ENCODE measurements around the gene EXOC2. TPM values are rescaled to one million over a fixed set of nuclear protein-coding genes. Genes with fewer than 3 reads are reported as not detected.
"Not testable (repeated sequence)": the region's sequence is repeated elsewhere in the genome, so short reads cannot be mapped to it uniquely, and the experiment has no call there.

EXOC2 gene
- total and polyA plus RNA-seq, 4 experiments from 2014 or later, result 38.2 to 48.3 (median 46.1) TPM

- H3K36me3 Mint-ChIP-seq, result peaks cover 51 to 62% of the 10 kb centered on the region in 2 donors
- ChIA-PET POLR2A (ENCODE audit: partially characterized antibody) (no interaction called here), CTCF (ENCODE audit: partially characterized antibody) (interaction anchor here (1.6 to 1.7 kb wide), 2 partner anchors 15 to 22 kb away, joined by 3 to 6 read pairs; no protein-coding TSS in a partner anchor)
- H3K4me1 Mint-ChIP-seq, result peaks cover 0 to 2% (median 0%) of the 10 kb centered on the region in 4 donors
- no peaks in the 10 kb centered on the region for H3K27me3 Mint-ChIP-seq
- no peaks in the 10 kb centered on the region for H3K4me1 ChIP-seq (ENCODE audit: insufficient read depth, low read length)
- no peaks in the 10 kb centered on the region for H3K9me3 ChIP-seq (ENCODE audit: control insufficient read depth in 1 of 2, low read length in 2 of 2)
- H3K4me3 ChIP-seq (ENCODE audit: low read length in 2 of 2), result no peak overlapping the region
- H3K27ac ChIP-seq (ENCODE audit: low read depth, low read length), result no peak overlapping the region
- H3K4me3 Mint-ChIP-seq, result no peak overlapping the region
- intact Hi-C loops (cut with micrococcal nuclease), result no loop called here
- no peak for DNase-seq
- peaks cover 27% of the 10 kb centered on the region for H3K36me3 ChIP-seq (ENCODE audit: insufficient read depth, low read length)
- no peaks in the 10 kb centered on the region for H3K27me3 ChIP-seq (ENCODE audit: insufficient read depth, low read length)
- H3K9me3 Mint-ChIP-seq, result no peaks in the 10 kb centered on the region
- no peak overlapping the region for H3K27ac Mint-ChIP-seq
Measured at GRCh38 chr6:571892-572291, 121.0 kb downstream of the EXOC2 start.

DNA sequence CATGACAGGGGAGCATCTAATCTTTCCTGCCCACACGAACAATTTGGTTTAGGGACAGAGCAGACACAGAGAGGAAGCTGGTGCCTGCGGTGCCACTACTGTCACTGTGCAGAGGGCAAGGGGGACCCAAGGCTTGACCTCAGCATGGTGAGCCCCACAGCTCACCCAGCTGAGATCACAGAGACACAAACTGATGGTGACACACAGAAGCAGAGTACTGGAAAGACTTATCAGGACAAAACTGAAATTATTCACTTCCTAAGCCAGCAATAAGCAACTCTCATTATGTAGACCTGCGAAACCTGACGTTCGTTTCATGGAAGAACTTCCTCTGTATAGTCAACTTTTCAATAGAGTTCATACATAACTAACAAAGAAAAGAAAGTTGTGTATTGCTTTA is 122.1 kb downstream of the EXOC2 start:
- Mint-ChIP-seq H3K4me1 (peaks cover 0 to 2% (median 0%) of the 10 kb centered on the region in 4 donors), H3K4me3 (no peak overlapping the region), H3K36me3 (peaks cover 51 to 66% of the 10 kb centered on the region in 2 donors), H3K27ac (no peak overlapping the region), H3K27me3 (no peaks in the 10 kb centered on the region), H3K9me3 (no peaks in the 10 kb centered on the region)
- Histone ChIP-seq H3K27me3 (ENCODE audit: insufficient read depth, low read length) (no peaks in the 10 kb centered on the region), H3K27ac (ENCODE audit: low read depth, low read length) (no peak overlapping the region), H3K36me3 (ENCODE audit: insufficient read depth, low read length) (peaks cover 23% of the 10 kb centered on the region), H3K4me1 (ENCODE audit: insufficient read depth, low read length) (no peaks in the 10 kb centered on the region), H3K4me3 (ENCODE audit: low read length in 2 of 2) (no peak overlapping the region), H3K9me3 (ENCODE audit: control insufficient read depth in 1 of 2, low read length in 2 of 2) (no peaks in the 10 kb centered on the region)
- ChIA-PET POLR2A (ENCODE audit: partially characterized antibody) (no interaction called here), CTCF (ENCODE audit: partially characterized antibody) (no interaction called here)
- intact Hi-C loops (cut with micrococcal nuclease), result no loop called here
- DNase-seq, result no peak

DNA sequence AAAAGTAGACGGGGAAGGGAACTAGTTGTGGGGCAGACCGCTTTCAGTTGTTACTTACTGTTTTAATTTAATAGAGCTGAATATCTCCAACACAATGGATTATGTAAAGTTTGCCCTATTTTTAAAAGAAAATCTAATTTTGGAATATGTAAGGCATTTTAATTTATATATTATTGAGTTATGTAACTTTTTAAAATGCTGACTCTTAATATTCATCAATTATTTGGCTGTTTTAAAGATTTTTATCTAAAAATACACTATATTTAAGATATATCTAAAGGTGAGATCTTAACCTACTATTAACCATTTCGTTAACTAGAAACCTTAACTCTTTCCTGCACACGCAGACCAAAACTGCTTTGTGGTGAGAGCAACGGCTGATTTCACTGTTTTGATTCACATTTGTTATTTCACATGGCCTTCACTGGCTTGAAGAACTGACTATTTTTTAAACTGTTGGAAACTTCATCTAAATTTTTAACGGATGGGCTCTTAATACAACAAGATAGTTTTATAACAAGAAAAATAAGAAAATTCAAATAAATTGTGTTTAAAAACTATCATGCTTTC is 123.9 kb downstream of the EXOC2 start:
- intact Hi-C loops (cut with micrococcal nuclease), result no loop called here
- Mint-ChIP-seq H3K4me1 (peaks cover 0 to 2% (median 0%) of the 10 kb centered on the region in 4 donors), H3K36me3 (peaks cover 45 to 56% of the 10 kb centered on the region in 2 donors), H3K9me3 (no peaks in the 10 kb centered on the region), H3K27ac (peak overlapping the region in 1 of 7 donors; percentile 50), H3K27me3 (no peaks in the 10 kb centered on the region), H3K4me3 (no peak overlapping the region)
- ChIA-PET CTCF (ENCODE audit: partially characterized antibody) (no interaction called here), POLR2A (ENCODE audit: partially characterized antibody) (no interaction called here)
- Histone ChIP-seq H3K9me3 (ENCODE audit: control insufficient read depth in 1 of 2, low read length in 2 of 2) (no peaks in the 10 kb centered on the region), H3K36me3 (ENCODE audit: insufficient read depth, low read length) (peaks cover 25% of the 10 kb centered on the region), H3K27me3 (ENCODE audit: insufficient read depth, low read length) (no peaks in the 10 kb centered on the region), H3K4me1 (ENCODE audit: insufficient read depth, low read length) (no peaks in the 10 kb centered on the region), H3K4me3 (ENCODE audit: low read length in 2 of 2) (no peak overlapping the region), H3K27ac (ENCODE audit: low read depth, low read length) (no peak overlapping the region)
- no peak for DNase-seq

GRCh38 chr6:568085-568484 is 124.9 kb downstream of the EXOC2 start:
- DNase-seq, result no peak
- no peak overlapping the region for H3K27ac ChIP-seq (ENCODE audit: low read depth, low read length)
- intact Hi-C loops (cut with micrococcal nuclease), result no loop called here
- Mint-ChIP-seq H3K4me1 (peaks cover 0 to 2% (median 0%) of the 10 kb centered on the region in 4 donors), H3K27me3 (no peaks in the 10 kb centered on the region), H3K9me3 (no peaks in the 10 kb centered on the region), H3K4me3 (no peak overlapping the region), H3K36me3 (peaks cover 44 to 54% of the 10 kb centered on the region in 2 donors), H3K27ac (no peak overlapping the region)
- H3K4me3 ChIP-seq (ENCODE audit: low read length in 2 of 2), result no peak overlapping the region
- ChIA-PET CTCF (ENCODE audit: partially characterized antibody) (no interaction called here), POLR2A (ENCODE audit: partially characterized antibody) (no interaction called here)
- no peaks in the 10 kb centered on the region for H3K27me3 ChIP-seq (ENCODE audit: insufficient read depth, low read length)
- H3K36me3 ChIP-seq (ENCODE audit: insufficient read depth, low read length), result peaks cover 26% of the 10 kb centered on the region
- H3K4me1 ChIP-seq (ENCODE audit: insufficient read depth, low read length), result no peaks in the 10 kb centered on the region
- no peaks in the 10 kb centered on the region for H3K9me3 ChIP-seq (ENCODE audit: control insufficient read depth in 1 of 2, low read length in 2 of 2)

DNA sequence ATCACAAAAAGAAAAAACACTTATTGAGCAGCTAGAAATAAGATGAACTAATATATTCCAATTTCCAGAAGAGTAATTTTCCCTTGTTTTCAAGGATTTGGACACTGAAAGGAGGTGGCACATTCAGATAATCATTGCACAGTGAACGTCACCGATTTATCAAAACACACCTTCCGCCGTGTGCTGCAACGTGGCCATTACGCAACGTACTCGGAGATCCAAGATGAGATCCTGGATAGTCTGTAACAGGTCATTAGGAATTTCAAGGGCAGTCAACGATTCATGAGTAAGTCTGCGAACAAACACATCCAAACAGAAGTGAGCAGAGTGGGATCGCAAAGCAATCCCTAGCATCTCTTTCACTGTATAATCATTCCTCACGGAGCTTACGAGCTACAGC is 129.1 kb downstream of the EXOC2 start:
- Histone ChIP-seq H3K27me3 (ENCODE audit: insufficient read depth, low read length) (no peaks in the 10 kb centered on the region), H3K9me3 (ENCODE audit: control insufficient read depth in 1 of 2, low read length in 2 of 2) (no peaks in the 10 kb centered on the region), H3K4me1 (ENCODE audit: insufficient read depth, low read length) (peaks cover 6% of the 10 kb centered on the region), H3K27ac (ENCODE audit: low read depth, low read length) (no peak overlapping the region), H3K36me3 (ENCODE audit: insufficient read depth, low read length) (peaks cover 23% of the 10 kb centered on the region), H3K4me3 (ENCODE audit: low read length in 2 of 2) (no peak overlapping the region)
- intact Hi-C loops (cut with micrococcal nuclease), result no loop called here
- Mint-ChIP-seq H3K27me3 (no peaks in the 10 kb centered on the region), H3K4me1 (peaks cover 7 to 14% (median 12%) of the 10 kb centered on the region in 4 donors), H3K36me3 (peaks cover 51% of the 10 kb centered on the region in 2 donors), H3K27ac (no peak overlapping the region), H3K9me3 (no peaks in the 10 kb centered on the region), H3K4me3 (no peak overlapping the region)
- ChIA-PET POLR2A (ENCODE audit: partially characterized antibody) (no interaction called here), CTCF (ENCODE audit: partially characterized antibody) (no interaction called here)
- no peak for DNase-seq

GRCh38 chr6:562052-562676 is 130.8 kb downstream of the EXOC2 start:
- intact Hi-C loops (cut with micrococcal nuclease), result no loop called here
- no peak for DNase-seq
- H3K27me3 ChIP-seq (ENCODE audit: insufficient read depth, low read length), result no peaks in the 10 kb centered on the region
- H3K4me1 Mint-ChIP-seq, result peaks cover 9 to 14% (median 13%) of the 10 kb centered on the region in 4 donors
- H3K36me3 ChIP-seq (ENCODE audit: insufficient read depth, low read length), result peaks cover 16% of the 10 kb centered on the region
- H3K9me3 Mint-ChIP-seq, result no peaks in the 10 kb centered on the region
- H3K4me3 ChIP-seq (ENCODE audit: low read length in 2 of 2), result no peak overlapping the region
- H3K27ac Mint-ChIP-seq, result peak overlapping the region in 2 of 7 donors; percentile 36 to 43
- ChIA-PET POLR2A (ENCODE audit: partially characterized antibody) (no interaction called here), CTCF (ENCODE audit: partially characterized antibody) (interaction anchor here (0.8 kb wide), 1 partner anchor 9 kb away, joined by 3 read pairs; no protein-coding TSS in a partner anchor)
- H3K9me3 ChIP-seq (ENCODE audit: control insufficient read depth in 1 of 2, low read length in 2 of 2), result no peaks in the 10 kb centered on the region
- H3K27me3 Mint-ChIP-seq, result no peaks in the 10 kb centered on the region
- no peak overlapping the region for H3K27ac ChIP-seq (ENCODE audit: low read depth, low read length)
- peaks cover 8% of the 10 kb centered on the region for H3K4me1 ChIP-seq (ENCODE audit: insufficient read depth, low read length)
- H3K4me3 Mint-ChIP-seq, result no peak overlapping the region
- H3K36me3 Mint-ChIP-seq, result peaks cover 47 to 48% of the 10 kb centered on the region in 2 donors

DNA sequence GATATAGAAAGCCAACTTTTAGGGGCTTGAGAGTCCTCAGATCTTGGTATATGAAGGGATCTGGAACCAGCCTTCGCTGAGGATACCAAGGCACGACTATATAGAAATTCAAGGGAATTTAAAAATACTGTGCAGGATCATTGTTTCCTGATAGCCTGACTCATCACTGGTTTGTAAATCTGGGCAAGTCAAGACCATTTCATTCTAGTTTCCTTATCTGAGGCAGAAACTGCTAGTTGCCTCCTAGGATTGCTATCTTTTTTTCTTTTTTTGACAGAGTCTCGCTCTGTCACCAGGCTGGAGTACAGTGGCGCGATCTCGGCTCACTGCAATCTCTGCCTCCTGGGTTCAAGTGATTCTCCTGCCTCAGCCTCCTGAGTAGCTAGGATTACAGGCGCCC is 131.6 kb downstream of the EXOC2 start:
- intact Hi-C loops (cut with micrococcal nuclease); DNase-seq; POLR2A ChIA-PET (ENCODE audit: partially characterized antibody); H3K4me3 Mint-ChIP-seq; H3K4me1 ChIP-seq (ENCODE audit: insufficient read depth, low read length); H3K9me3 Mint-ChIP-seq; H3K27ac Mint-ChIP-seq; H3K9me3 ChIP-seq (ENCODE audit: control insufficient read depth in 1 of 2, low read length in 2 of 2); CTCF ChIA-PET (ENCODE audit: partially characterized antibody); H3K27me3 ChIP-seq (ENCODE audit: insufficient read depth, low read length); H3K4me3 ChIP-seq (ENCODE audit: low read length in 2 of 2); H3K27ac ChIP-seq (ENCODE audit: low read depth, low read length); H3K27me3 Mint-ChIP-seq: not testable (repeated sequence)
- Mint-ChIP-seq H3K36me3 (peaks cover 46 to 51% of the 10 kb centered on the region in 2 donors), H3K4me1 (peaks cover 9 to 14% (median 12%) of the 10 kb centered on the region in 4 donors)
- H3K36me3 ChIP-seq (ENCODE audit: insufficient read depth, low read length), result peaks cover 18% of the 10 kb centered on the region

Data from CD4-positive, alpha-beta memory T cell (primary cell).